Embryonic facial prominence (tissue), 1 donor: Measurements from ENCODE around the gene TMIGD3.

ENCODE experiments used
- DNase-seq: peaks from one replicate; pipeline ENCODE4 v3.0.0-alpha.2; 2016; ENCODE audit errors: extremely low spot score

TMIGD3 gene

DNA sequence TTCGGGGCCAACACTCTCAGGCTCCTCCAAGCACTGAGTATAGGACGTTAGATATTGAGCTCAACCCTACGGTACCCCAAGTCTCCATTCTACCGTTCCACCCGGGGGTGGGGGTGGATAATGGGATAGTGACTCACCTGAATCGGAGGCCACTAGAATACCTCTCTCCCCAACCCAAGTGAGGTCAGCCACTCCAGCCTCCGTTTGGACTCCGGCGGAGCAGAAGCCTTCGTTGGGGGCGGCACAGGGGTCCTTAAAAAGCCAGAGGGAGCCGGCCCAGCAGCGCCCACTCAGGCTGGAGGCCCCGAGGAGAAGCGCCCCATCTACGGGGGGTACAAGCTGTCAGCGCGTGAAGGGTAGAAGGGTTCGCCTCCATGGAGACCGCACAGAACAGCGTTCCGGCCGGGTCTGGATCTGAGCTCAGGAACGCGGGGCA, 54.9 kb downstream of the TMIGD3 start:
- no peak for DNase-seq

DNA sequence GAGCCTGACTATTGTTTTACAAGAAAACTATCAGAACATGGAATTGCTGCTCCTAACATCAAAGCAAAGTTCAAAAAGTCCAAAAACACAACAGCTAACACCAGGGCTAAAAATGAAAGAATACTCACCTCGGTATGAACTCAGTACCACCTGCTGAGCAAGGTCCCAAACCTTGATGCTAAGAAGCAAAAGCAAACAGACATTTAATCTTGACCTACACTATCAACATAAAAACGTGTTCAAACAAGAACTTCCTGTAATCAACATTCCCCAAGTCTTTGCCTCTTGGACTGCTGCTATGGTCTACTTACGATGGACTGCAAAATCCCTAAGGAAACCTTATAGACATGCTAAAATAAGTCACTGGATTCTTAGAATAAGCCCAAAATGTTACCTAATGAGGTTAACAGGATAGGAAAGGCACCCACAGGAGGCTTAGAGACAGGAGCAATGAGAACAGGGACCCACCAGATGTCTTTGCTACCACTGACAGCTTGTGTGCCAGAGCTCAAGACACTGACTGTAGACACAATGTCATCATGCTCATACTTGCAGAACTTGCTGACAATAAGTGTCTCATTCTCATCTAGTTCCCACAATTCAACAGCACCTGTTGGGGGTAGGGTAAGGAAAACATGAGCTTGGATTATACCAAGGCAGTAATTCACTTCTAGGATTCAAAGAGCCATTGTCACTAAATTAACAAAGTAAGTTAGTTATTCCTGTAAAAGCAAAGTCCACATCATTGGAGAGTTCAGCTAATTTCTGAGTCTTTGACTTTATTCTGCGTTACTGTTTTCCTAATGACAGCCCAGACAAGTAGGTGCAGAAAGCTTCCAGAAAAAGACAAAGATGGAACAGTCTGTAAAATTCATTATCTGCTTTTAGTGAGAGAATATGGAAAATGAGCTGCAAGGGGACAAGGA, 56.2 kb downstream of the TMIGD3 start:
- no peak for DNase-seq

DNA sequence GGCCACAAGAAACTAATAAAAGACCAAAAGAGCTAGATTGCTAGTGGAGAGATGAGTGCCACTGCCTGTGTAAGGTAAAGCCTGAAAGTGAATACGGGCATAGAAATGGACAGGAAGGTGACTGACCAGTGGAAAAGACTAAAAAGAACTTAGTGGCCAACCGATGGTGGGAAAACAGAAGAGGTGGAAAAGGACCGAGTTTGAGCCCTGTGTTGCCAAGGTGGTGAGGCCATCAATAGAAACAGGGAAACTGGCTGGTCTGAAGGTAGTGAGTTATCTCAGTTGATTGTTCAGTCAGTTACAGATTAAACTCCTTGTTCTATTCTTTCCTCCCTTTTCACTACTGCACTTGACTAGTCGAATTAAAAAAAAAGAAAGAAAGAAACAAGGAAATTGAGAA, 56.9 kb downstream of the TMIGD3 start:
- no peak for DNase-seq

DNA sequence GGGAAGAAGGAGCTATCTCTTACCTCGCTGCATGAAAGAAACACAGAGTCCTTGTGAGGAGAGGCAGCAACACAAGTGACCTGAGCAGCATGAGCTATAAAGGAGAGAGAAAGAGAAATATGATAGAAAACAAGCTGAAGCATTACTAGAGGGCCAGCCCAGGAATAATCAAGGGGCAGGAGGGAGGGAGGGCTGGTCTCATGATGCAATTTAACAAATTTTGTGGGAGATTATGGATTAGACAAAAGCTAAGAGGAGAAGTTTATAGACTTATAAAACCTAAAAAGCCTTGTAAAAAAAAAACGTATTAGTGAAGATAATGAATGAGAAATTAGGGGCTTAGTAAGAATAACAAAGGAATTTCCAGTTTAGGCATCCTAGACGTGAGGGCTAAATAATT, 59.4 kb downstream of the TMIGD3 start:
- DNase-seq: no peak

DNA sequence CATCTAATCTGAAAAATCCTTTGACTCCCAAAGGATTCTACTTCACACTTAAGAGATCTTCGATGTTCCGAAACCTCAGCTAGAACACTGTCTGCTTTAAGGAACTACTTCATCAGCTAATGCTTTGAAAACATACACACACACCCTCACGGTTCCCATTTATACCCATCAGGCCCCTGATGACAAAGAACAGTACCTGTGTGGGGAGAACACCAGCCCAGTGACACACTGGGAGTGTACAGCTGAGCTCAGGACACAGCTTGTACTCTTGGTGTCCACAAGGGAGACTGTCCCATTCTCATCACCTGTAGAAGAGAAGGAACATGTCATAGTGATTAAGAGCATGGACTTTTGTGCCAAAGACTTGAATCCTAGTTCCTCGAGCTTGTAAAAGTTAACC, 61.0 kb downstream of the TMIGD3 start:
- DNase-seq: no peak

DNA sequence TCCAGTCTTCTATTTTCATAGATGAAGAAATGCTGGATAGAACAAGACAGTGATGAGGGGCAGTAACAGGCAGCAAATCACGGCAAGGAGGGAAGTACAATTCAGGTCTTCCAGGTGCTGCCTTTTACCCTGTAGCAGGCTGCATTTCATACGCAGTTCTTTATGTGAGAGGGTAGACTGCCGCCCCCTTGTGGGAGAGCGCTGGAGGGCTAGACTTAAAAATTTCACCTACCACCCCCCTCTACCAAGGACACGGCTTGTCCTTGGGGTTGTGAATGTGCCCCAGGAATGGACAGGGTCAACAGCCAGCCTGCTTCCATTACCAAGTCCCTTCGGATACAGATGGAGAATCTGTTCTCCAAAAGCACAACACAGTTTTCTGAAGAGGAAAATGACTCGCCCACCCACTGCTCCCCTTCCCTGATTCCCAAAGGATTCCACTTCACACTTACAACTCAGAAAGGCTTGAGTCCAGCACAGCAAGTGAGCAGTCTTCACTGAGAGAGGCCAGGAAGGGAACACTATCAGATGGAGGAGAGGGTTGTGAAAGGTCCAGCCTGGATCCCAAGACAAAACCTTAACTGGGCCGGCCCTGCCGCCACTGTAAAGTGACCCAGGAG, 61.8 kb downstream of the TMIGD3 start:
- DNase-seq: no peak

DNA sequence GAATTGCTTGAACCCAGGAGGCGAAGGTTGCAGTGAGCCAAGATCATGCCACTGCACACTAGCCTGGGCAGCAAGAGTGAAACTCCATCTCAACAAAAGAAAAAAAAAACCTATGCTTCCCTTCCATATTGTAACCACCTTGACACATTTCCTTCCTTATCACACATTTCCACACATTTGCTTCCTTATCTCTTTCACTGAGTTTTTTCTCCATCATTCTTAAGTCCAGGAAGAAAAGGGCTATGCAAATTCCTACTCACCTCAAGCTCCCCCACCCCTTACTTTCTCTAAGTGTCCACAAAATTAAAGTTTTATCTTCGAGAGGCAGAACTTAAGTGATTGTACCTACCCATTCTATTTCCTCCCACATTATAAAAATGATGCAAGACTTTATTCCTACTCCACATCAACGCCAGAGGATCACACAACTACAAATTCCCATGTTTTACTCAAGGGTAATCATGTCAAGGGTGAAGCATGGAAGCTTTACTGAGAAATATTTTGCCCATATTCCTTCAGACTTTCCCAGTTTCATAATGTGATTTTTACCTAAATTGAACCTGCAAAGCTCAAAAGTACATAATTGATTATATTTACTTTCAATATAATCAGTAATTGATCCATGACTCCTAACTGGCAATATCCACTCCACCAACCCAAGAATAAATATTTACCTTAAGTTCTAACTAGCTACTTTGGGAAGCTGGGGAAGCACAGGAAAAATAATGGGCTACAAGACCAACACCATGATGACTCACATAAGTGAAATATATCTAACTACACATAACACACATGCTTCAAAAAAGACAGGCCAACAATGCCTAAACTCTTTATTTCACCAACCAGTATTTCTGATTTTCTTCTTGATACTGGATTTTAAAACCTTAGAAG, 63.7 kb downstream of the TMIGD3 start:
- no peak for DNase-seq

DNA sequence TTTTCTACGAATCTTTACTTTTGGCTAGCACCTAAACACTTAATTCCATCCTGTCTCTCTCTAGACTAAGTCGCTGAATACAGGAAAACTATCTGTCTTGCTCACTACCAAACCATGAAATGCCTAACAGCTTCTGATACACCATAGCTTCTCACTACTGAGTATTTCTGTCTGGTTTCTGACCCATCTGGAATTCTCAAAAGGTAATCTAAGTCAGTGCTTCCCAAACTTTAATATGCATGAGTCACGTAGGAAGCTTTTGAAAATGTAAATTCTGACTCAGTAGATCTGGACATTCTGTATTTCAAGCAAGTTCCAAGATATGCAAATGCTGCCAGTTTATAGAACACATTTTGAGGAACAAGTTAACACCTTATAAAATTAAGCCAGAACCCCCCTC, 66.7 kb downstream of the TMIGD3 start:
- DNase-seq: no peak
